PC-3 (cell line): Measurements from ENCODE around the gene SDC1. TPM values are rescaled to one million over a fixed set of nuclear protein-coding genes. Genes with fewer than 3 reads are reported as not detected.

ENCODE experiments used
- ATAC-seq: fragments of 200-7000 bp; cut with Tn5 transposase; 2 replicates; pipeline ENCODE4 v1.9.1; 2020; ENCODE audit warnings: mild to moderate bottlenecking, moderate library complexity
- BruUV-seq: library from RNA; stranded (reverse); fragments of 400-500 nt; replicated peaks from 2 replicates; lab custom pipeline; 2021; lab: Mats Ljungman, UMichigan
- CTCF ChIA-PET: fragments of 300-600 bp; sonication (Branson Sonifier 250); formaldehyde crosslinking; loops from one replicate; lab custom pipeline; 2022; ENCODE audit warnings: antibody characterized with exemption; lab: Charles Lee
- POLR2A ChIA-PET: fragments of 300-600 bp; sonication (Branson Sonifier 250); formaldehyde crosslinking; loops from one replicate; lab custom pipeline; 2022; ENCODE audit warnings: antibody characterized with exemption; ENCODE audit not compliant: unreplicated experiment; lab: Charles Lee
- DNase-seq: peaks from one replicate; pipeline ENCODE4 v3.0.0-alpha.2; 2015
- H2AFZ ChIP-seq: fragments of 300-600 bp; sonication (generic); 2 replicates; pipeline ENCODE4 v1.6.0; 2016; ENCODE audit warnings: antibody characterized with exemption, low read length
- H3F3A ChIP-seq: fragments of 300-600 bp; sonication (generic); one replicate; pipeline ENCODE4 v1.6.0; 2017; ENCODE audit warnings: antibody characterized with exemption, low read length, control low read depth, mild to moderate bottlenecking; ENCODE audit not compliant: unreplicated experiment
- H3K27ac ChIP-seq: fragments of 300-600 bp; sonication (generic); 2 replicates; pipeline ENCODE4 v1.5.1; 2016; ENCODE audit warnings: mild to moderate bottlenecking, low read length
- H3K27me3 ChIP-seq: fragments of 300-600 bp; sonication (generic); 2 replicates; pipeline ENCODE4 v1.6.1; 2016; ENCODE audit warnings: low read length, mixed read lengths
- H3K36me3 ChIP-seq: fragments of 300-600 bp; sonication (generic); 2 replicates; pipeline ENCODE4 v1.6.1; 2016; ENCODE audit warnings: low read depth, mixed run types, low read length, mixed read lengths
- H3K4me1 ChIP-seq: fragments of 300-600 bp; sonication (generic); 2 replicates; pipeline ENCODE4 v1.5.1; 2016; ENCODE audit warnings: low read length; ENCODE audit not compliant: insufficient read depth
- H3K4me2 ChIP-seq: fragments of 300-600 bp; sonication (generic); 2 replicates; pipeline ENCODE4 v1.6.0; 2016; ENCODE audit warnings: low read length
- H3K4me3 ChIP-seq: fragments of 300-600 bp; sonication (generic); 2 replicates; pipeline ENCODE4 v1.5.1; 2016; ENCODE audit warnings: mild to moderate bottlenecking, low read length, mixed read lengths
- H3K79me2 ChIP-seq: fragments of 300-600 bp; sonication (generic); 2 replicates; pipeline ENCODE4 v1.6.1; 2017; ENCODE audit warnings: low read length, mixed read lengths
- H3K9ac ChIP-seq: fragments of 300-600 bp; sonication (generic); 2 replicates; pipeline ENCODE4 v1.6.0; 2016; ENCODE audit warnings: mild to moderate bottlenecking, low read length
- H3K9me2 ChIP-seq: fragments of 300-600 bp; sonication (generic); replicated peaks from 2 replicates; pipeline ENCODE4 v1.6.1; 2016; ENCODE audit warnings: mixed run types, low read length, mixed read lengths
- H3K9me3 ChIP-seq: fragments of 300-600 bp; sonication (generic); 2 replicates; pipeline ENCODE4 v1.6.1; 2016; ENCODE audit warnings: low read length, mixed read lengths
- H4K20me1 ChIP-seq: fragments of 300-600 bp; sonication (generic); 2 replicates; pipeline ENCODE4 v1.6.1; 2016; ENCODE audit warnings: low read length, mixed read lengths
- EZH2 ChIP-seq: fragments of 300-600 bp; sonication (generic); IDR thresholded peaks from one replicate; pipeline ENCODE4 v1.6.1; 2017; ENCODE audit warnings: antibody characterized with exemption, mild to moderate bottlenecking, low read length; ENCODE audit not compliant: unreplicated experiment
- EZH2phosphoT487 ChIP-seq: fragments of 300-600 bp; sonication (generic); IDR thresholded peaks from 2 replicates; pipeline ENCODE4 v1.6.1; 2018; ENCODE audit warnings: mild to moderate bottlenecking, antibody characterized with exemption, low read length, borderline replicate concordance
- intact Hi-C: fragments of 100-400 bp; cut with micrococcal nuclease; formaldehyde crosslinking; loops from 2 replicates; pipeline ENCODE4 v1.9.0; 2023
- total RNA-seq: library from RNA; depleted of rRNA; stranded (reverse); fragments of >200 nt; gene quantifications from 2 replicates; pipeline ENCODE4 v1.2.3, GENCODE V29; 2014
- TF ChIP-seq, protein P1 (sequence below): fragments of 300-600 bp; sonication (generic); conservative IDR thresholded peaks from 2 replicates; pipeline ENCODE4 v1.5.1; 2017; ENCODE audit warnings: antibody characterized with exemption, low read depth, mild to moderate bottlenecking, low read length

SDC1 gene
- total RNA-seq, 1 experiment from 2014 or later: 358 TPM

DNA sequence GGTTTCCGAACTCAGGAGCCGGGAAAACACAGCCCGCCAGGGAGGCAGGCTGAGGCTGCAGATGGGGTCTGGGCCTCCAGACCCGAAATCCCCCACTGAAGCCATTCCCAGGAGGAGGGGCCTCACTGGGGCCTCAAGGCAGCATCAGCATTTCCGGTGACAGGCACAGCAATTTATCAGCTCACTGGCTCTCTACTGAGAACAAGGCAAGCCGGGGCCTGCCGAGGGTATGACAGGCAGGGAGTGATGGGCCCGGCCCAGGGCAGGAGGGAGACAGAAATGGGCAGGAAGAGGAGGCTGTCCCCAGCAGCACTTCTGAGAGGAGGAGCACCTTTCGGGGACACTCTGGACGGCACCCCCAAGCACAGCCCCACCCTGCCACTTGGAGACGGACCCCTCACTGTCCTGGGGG, 12.5 kb downstream of the SDC1 start:
- ChIA-PET POLR2A (interaction anchor here (0.5 kb wide), 1 partner anchor 8 kb away, joined by 3 read pairs; no protein-coding TSS in a partner anchor), CTCF (no interaction called here)
- Histone ChIP-seq H2AFZ (no peak overlapping the region), H3K9me3 (no peaks in the 10 kb centered on the region), H3K27ac (no peak overlapping the region), H3K4me1 (peaks cover 25% of the 10 kb centered on the region), H3K4me3 (no peak overlapping the region), H3K27me3 (no peaks in the 10 kb centered on the region), H3K4me2 (no peak overlapping the region), H3K9ac (no peak overlapping the region), H4K20me1 (peaks cover 66% of the 10 kb centered on the region), H3K9me2 (no peaks in the 10 kb centered on the region), H3K36me3 (peaks cover 10% of the 10 kb centered on the region; the same call in 1 of the 2 replicates), H3F3A (no peaks in the 10 kb centered on the region), H3K79me2 (peaks cover 100% of the 10 kb centered on the region)
- intact Hi-C loops: no loop called here
- ATAC-seq (no peak), DNase-seq (no peak)
- TF ChIP-seq EZH2phosphoT487 (no peak), EZH2 (no peak)
- TF ChIP-seq, protein P1, sequence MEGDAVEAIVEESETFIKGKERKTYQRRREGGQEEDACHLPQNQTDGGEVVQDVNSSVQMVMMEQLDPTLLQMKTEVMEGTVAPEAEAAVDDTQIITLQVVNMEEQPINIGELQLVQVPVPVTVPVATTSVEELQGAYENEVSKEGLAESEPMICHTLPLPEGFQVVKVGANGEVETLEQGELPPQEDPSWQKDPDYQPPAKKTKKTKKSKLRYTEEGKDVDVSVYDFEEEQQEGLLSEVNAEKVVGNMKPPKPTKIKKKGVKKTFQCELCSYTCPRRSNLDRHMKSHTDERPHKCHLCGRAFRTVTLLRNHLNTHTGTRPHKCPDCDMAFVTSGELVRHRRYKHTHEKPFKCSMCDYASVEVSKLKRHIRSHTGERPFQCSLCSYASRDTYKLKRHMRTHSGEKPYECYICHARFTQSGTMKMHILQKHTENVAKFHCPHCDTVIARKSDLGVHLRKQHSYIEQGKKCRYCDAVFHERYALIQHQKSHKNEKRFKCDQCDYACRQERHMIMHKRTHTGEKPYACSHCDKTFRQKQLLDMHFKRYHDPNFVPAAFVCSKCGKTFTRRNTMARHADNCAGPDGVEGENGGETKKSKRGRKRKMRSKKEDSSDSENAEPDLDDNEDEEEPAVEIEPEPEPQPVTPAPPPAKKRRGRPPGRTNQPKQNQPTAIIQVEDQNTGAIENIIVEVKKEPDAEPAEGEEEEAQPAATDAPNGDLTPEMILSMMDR: no peak
- no TSS peak for BruUV-seq

DNA sequence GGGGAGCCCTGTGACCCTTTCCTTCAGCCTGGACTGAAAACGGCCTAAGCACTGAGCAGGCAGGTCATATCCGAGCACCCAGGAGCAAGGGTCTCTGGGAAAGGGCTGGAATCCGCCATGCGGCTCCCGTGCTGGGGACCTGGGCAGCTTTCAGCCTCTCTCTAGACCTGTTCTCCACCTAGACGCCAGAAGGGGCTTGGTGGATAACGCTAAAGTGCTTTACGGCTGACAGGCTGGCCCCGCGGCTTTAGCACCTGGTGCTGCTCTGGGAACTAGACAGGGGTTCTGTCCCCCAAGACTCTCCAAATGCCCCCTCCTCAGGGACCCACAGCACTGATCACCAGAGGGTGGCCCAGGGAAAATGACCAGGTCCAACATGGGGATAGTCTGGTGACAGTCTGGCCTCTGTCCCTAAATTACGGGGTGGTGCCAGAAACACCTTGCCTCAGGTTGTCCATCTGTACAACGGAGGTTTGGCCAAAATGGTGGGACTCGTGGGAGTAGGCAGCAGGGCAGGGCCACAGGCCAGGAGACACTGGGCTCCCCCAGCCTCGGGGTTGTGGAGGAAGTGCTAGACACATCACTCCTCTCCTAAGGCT, 13.0 kb downstream of the SDC1 start:
- Histone ChIP-seq H3K4me1 (peaks cover 21% of the 10 kb centered on the region), H3F3A (no peaks in the 10 kb centered on the region), H3K9ac (no peak overlapping the region), H3K4me3 (no peak overlapping the region), H3K27me3 (no peaks in the 10 kb centered on the region), H4K20me1 (peaks cover 63% of the 10 kb centered on the region), H3K9me3 (no peaks in the 10 kb centered on the region), H3K79me2 (peaks cover 100% of the 10 kb centered on the region), H2AFZ (no peak overlapping the region), H3K36me3 (peaks cover 10% of the 10 kb centered on the region; the same call in 1 of the 2 replicates), H3K4me2 (no peak overlapping the region), H3K27ac (no peak overlapping the region), H3K9me2 (no peaks in the 10 kb centered on the region)
- intact Hi-C loops: no loop called here
- TF ChIP-seq EZH2 (no peak), EZH2phosphoT487 (no peak)
- TF ChIP-seq, protein P1: no peak
- CTCF ChIA-PET: no interaction called here
- no TSS peak for BruUV-seq
- POLR2A ChIA-PET: no interaction called here
- ATAC-seq (no peak), DNase-seq (no peak)

DNA sequence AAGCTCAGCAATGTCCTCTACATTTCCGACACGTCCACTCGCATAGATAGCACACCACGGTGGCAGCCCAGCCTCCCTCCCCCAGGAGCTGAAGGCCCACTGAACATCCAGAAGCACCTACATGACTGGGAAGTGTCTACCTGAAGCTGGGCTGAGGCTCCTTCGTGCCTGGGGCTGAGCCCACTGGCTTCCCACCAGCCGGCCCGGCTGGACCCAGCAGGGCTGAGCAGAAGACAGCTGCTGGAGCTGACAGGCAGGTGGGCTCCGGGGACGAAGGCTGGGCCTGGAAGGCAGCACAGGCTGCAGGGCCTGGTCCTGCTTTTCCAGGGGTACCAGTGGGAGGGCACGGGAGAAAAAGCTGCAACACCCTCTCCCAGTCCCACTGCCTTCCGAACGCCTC, 13.5 kb downstream of the SDC1 start:
- no peak for ATAC-seq
- intact Hi-C loops: no loop called here
- Histone ChIP-seq H3K27ac (no peak overlapping the region), H3F3A (no peaks in the 10 kb centered on the region), H3K9ac (no peak overlapping the region), H3K4me2 (no peak overlapping the region), H2AFZ (no peak overlapping the region), H3K79me2 (peaks cover 100% of the 10 kb centered on the region), H3K4me3 (no peak overlapping the region), H3K9me2 (no peaks in the 10 kb centered on the region), H3K36me3 (peaks cover 13% of the 10 kb centered on the region; the same call in 1 of the 2 replicates), H3K4me1 (peaks cover 21% of the 10 kb centered on the region), H3K9me3 (no peaks in the 10 kb centered on the region), H4K20me1 (peaks cover 63% of the 10 kb centered on the region), H3K27me3 (no peaks in the 10 kb centered on the region)
- BruUV-seq: no TSS peak
- ChIA-PET POLR2A (interaction anchor here (0.5 kb wide), 1 partner anchor 181 kb away, joined by 6 read pairs; no protein-coding TSS in a partner anchor), CTCF (no interaction called here)
- DNase-seq: no peak
- TF ChIP-seq EZH2phosphoT487: no peak
- TF ChIP-seq, protein P1: no peak
- TF ChIP-seq EZH2: no peak
